Activated CD4-positive, CD25-positive, alpha-beta regulatory T cell (primary cell): ENCODE data around the gene NTF3.
"Not testable (repeated sequence)": the region's sequence is repeated elsewhere in the genome, so short reads cannot be mapped to it uniquely, and the experiment has no call there.

Source experiments
- DNase-seq, 4 experiments: peaks; one replicate each; lab custom pipeline; 2025; lab: John Stamatoyannopoulos, UW

Gene NTF3

DNA sequence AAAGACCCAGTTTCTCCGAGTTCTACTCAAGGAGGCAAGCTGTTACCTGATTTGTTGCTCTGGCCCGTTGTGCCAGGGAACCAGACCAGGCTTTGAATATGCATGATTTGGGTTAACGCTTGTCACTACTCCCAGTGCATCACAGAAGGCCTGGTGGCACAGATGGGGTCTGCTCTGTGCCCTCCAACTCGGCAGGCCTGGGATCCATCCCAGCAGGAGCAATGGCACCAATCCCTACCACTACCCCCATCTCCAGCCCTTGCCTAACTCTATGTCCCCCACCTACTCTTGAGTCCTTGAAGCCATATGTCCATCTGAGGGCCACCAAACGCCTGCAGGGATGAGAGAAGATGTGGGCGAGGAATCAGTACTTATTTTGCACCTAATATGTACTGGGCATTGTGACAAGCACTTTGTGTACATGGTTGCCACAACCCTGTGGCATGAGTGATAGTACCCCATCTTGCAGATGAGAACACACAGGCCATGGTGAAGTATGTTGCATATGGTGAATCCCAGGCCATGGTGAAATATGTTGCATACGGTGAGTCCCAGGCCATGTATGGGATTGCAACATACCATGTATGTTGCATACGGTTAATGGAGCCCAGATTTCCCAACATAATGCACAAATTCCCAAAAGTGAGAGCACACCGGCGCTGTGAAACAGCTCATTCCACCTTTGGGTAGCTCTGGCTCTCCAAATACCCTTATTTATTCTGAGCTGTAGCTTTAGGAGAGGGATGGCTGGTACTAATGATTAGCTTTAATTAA lies 102.7 kb downstream of the NTF3 start:
- DNase-seq: no peak

DNA sequence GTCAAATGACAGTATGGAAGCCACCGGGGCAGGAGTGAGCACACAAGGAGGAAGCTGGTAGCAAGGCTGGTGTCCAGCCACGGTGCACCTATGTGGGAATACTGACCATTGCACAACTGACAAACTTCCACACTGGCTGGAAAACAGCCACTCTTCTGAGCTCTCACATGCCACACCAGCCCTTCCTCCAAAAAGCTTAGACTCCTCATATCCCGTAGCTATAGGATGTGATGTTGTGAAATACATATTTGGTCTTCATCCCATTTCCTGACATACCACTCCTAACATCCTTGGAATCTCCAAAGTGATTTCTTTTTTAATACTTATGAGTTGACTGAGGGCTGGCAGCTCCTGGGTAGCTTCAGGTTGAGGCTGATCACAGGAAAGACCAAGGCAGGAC lies 103.6 kb downstream of the NTF3 start:
- DNase-seq: no peak

DNA sequence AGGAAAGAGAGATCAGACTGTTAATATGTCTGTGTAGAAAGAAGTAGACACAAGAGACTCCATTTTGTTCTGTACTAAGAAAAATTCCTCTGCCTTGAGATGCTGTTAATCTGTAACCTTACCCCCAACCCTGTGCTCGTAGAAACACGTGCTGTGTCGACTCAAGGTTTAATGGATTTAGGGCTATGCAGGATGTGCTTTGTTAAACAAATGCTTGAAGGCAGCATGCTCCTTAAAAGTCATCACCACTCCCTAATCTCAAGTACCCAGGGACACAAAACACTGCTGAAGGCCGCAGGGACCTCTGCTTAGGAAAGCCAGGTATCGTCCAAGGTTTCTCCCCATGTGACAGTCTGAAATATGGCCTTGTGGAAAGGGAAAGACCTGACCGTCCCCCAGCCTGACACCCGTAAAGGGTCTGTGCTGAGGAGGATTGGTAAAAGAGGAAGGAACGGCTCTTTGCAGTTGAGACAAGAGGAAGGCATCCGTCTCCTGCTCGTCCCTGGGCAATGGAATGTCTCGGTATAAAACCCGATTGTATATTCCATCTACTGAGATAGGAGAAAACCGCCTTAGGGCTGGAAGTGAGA lies 105.2 kb downstream of the NTF3 start:
- DNase-seq: not testable (repeated sequence)

DNA sequence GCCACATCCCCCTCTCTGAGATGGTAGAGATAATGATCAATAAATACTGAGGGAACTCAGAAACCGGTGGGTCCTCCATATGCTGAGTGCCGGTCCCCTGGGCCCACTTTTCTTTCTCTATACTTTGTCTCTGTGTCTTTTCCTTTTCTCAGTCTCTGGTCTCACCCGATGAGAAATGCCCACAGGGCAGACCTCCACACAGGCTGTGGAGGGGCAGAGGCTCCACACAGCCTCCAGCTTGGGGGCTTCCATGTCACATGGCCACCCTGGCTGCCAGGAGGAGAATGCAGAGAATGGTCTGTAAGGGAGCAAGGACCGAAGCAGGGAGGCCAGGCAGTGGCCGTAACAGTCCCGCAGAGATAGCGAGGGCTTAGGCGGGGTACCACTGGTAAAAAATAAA lies 105.9 kb downstream of the NTF3 start:
- DNase-seq: no peak
